Peyer's patch (tissue), 4 donors: ENCODE results near the gene ADGRG1.

Source experiments
- CTCF ChIP-seq, 6 experiments: fragments of 450-650 bp in 4 of 6; fragments of 200-600 bp in 2 of 6; sonication (generic) in 1 of 6; IDR thresholded peaks; one replicate each; pipeline ENCODE4 v1.5.1; 2017 to 2019; ENCODE audit warnings: antibody characterized with exemption in 6 of 6, mild to moderate bottlenecking in 3 of 6, moderate library complexity in 1 of 6
- POLR2A ChIP-seq, 2 donors: fragments of 450-650 bp; IDR thresholded peaks; one replicate each; pipeline ENCODE4 v1.5.1; 2017; ENCODE audit warnings: antibody characterized with exemption in 2 of 2, mild to moderate bottlenecking in 2 of 2, moderate library complexity in 2 of 2

DNA sequence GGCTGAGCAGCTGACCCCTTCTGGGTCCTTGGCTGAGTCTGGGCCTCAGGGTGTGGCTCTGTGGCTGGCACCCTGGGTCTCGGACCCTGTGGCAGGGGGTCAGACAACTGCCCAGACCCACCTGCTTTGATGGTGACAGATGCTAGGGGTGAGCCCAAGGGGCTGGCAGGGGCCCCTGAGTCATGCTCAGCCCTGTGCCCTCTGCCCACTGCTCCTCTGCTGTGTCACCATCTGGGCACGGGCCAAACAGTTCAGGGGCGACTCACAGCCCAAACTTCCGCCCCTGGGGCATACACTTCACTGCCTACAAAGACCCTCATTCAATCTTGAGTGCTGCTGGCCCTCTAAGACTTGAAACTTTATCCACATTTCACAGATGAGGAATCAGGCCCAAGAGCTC lies 5.7 kb downstream of the ADGRG1 start:
- TF ChIP-seq CTCF (IDR thresholded peaks at IDR 0.05) (no peak), POLR2A (IDR thresholded peaks at IDR 0.05) (no peak)
